ENCODE results near the gene OR52H1. TPM values are rescaled to one million over a fixed set of nuclear protein-coding genes. Genes with fewer than 3 reads are reported as not detected.

The OR52H1 gene
- total and polyA plus RNA-seq, 2 of the 8 experiments (the other 6 are each of a cell fraction or from before 2014, with no cell fraction given): 0.09 TPM; not detected in 1

GRCh38 chr11:5508605-5509004, 39.7 kb downstream of the OR52H1 start:
- H2BK120ac ChIP-seq (replicated peaks; ENCODE audit: low read depth, low read length): no peak overlapping the region
- 95% methylated on average over 8 of the region's 8 CpGs; no CpG with 5 or more reads in 1 of the 2 experiments for WGBS, 2 experiments (ENCODE audit: extremely low coverage in 1 of 2, insufficient coverage in 1 of 2, insufficient read length in 1 of 2, insufficient replicate concordance in 2 of 2, low coverage in 1 of 2, low lambda C conversion rate in 2 of 2, missing lambda C conversion rate in 1 of 2)
- no peak for TF ChIP-seq TEAD4 (IDR thresholded peaks at IDR 0.05; ENCODE audit: low read depth, low read length)
- no peak for TF ChIP-seq SIRT6 (IDR thresholded peaks at IDR 0.05; ENCODE audit: low read length)
- TF ChIP-seq PHF8 (conservative IDR thresholded peaks at IDR 0.05; ENCODE audit: low read depth, low read length): no peak
- TF ChIP-seq EP300 (IDR thresholded peaks at IDR 0.05; ENCODE audit: borderline replicate concordance in 1 of 2, low read depth in 2 of 2, low read length in 2 of 2): no peak
- TF ChIP-seq JUND (IDR thresholded peaks at IDR 0.05; ENCODE audit: low read length): no peak
- TF ChIP-seq SP2 (IDR thresholded peaks at IDR 0.05; ENCODE audit: low read length): no peak
- TF ChIP-seq EZH2 (IDR thresholded peaks at IDR 0.05; ENCODE audit: low read depth, low read length, severe bottlenecking): no peak
- TF ChIP-seq E2F6 (IDR thresholded peaks at IDR 0.05): no peak

More at GRCh38 chr11:5508605-5509004, 39.7 kb downstream of the OR52H1 start:
- H3K27ac ChIP-seq (ENCODE audit: low read depth, low read length): no peak overlapping the region
- H3K79me2 ChIP-seq (ENCODE audit: control insufficient read depth in 1 of 2, insufficient read depth in 2 of 2, low read length in 2 of 2): no peaks in the 10 kb centered on the region
- peaks cover 0 to 2% (median 0%) of the 10 kb centered on the region in 4 experiments; a peak in 1 of 7 replicates for H3K4me1 ChIP-seq (replicated peaks in 1 of 4; ENCODE audit: control insufficient read depth in 3 of 4, insufficient read depth in 4 of 4, low read length in 3 of 4)
- H4K5ac ChIP-seq (ENCODE audit: insufficient read length, low read depth, low read length): no peak overlapping the region
- no peaks in the 10 kb centered on the region for H3K79me1 ChIP-seq (ENCODE audit: low read depth, low read length)
- H2BK12ac ChIP-seq (ENCODE audit: low read depth, low read length): no peak overlapping the region
- H2AFZ ChIP-seq (ENCODE audit: low read length): no peak overlapping the region
- H4K20me1 ChIP-seq (replicated peaks in 1 of 2; ENCODE audit: control insufficient read depth in 1 of 2, insufficient read depth in 2 of 2, low read length in 2 of 2): no peaks in the 10 kb centered on the region
- H3K27me3 ChIP-seq (replicated peaks in 1 of 4; ENCODE audit: control insufficient read depth in 3 of 4, extremely low read depth in 1 of 4, insufficient read depth in 3 of 4, low read length in 3 of 4): no peaks in the 10 kb centered on the region
- no peak overlapping the region for H4K8ac ChIP-seq (ENCODE audit: extremely low read depth, insufficient read depth, low read length)
- no peak overlapping the region for H4K91ac ChIP-seq (replicated peaks; ENCODE audit: insufficient read length, low read length)
- DNase-seq (ENCODE audit: low read depth in 1 of 2, low spot score in 2 of 2): no peak
- H3K23ac ChIP-seq (ENCODE audit: insufficient read length): no peak overlapping the region
- H3K4ac ChIP-seq (replicated peaks; ENCODE audit: insufficient read length, low read depth, low read length): no peak overlapping the region
- H3K4me3 ChIP-seq (ENCODE audit: extremely low read depth in 1 of 4, insufficient read depth in 2 of 4, low read depth in 3 of 4, low read length in 4 of 4): no peak overlapping the region
- H2BK20ac ChIP-seq (ENCODE audit: low read length): no peak overlapping the region
- H3K4me2 ChIP-seq (ENCODE audit: insufficient read depth in 1 of 2, low read depth in 2 of 2, low read length in 2 of 2): no peak overlapping the region
- no peak overlapping the region for H2BK5ac ChIP-seq (ENCODE audit: low read depth, low read length)
- H3K23me2 ChIP-seq (ENCODE audit: low read depth, low read length): no peaks in the 10 kb centered on the region
- H3K36me3 ChIP-seq (ENCODE audit: control insufficient read depth in 2 of 4, insufficient read depth in 4 of 4, low read length in 3 of 4): no peaks in the 10 kb centered on the region
- no peak overlapping the region for H3K9ac ChIP-seq (replicated peaks in 1 of 4; ENCODE audit: extremely low read depth in 1 of 4, low read depth in 3 of 4, low read length in 3 of 4)
- no peak overlapping the region for H2BK15ac ChIP-seq (ENCODE audit: low read length)
- H3K14ac ChIP-seq (ENCODE audit: insufficient read length): no peak overlapping the region
- no peaks in the 10 kb centered on the region for H3K9me3 ChIP-seq (ENCODE audit: insufficient read depth in 2 of 2, low read depth in 1 of 2, low read length in 1 of 2)
- no peak for FAIRE-seq
- H2AK5ac ChIP-seq (ENCODE audit: low read depth, low read length): no peak overlapping the region
- no peak overlapping the region for H3K56ac ChIP-seq (replicated peaks; ENCODE audit: insufficient read length, low read depth, low read length)
- CTCF ChIA-PET (ENCODE audit: partially characterized antibody): interaction anchor here (4.6 kb wide), 1 partner anchor 32 kb away, joined by 19 read pairs; no protein-coding TSS in a partner anchor
- H3K18ac ChIP-seq (ENCODE audit: extremely low read depth, low read length): no peak overlapping the region
- POLR2A ChIA-PET (ENCODE audit: partially characterized antibody): no interaction called here

Data from H1 (cell line).